HepG2 (cell line): Measurements from ENCODE around the gene CFAP92. TPM values are rescaled to one million over a fixed set of nuclear protein-coding genes. Genes with fewer than 3 reads are reported as not detected.

ENCODE experiments used
- CHD4 ChIP-seq: fragments of 200-600 bp; sonication (generic); IDR thresholded peaks from 2 replicates; pipeline ENCODE4 v1.7.0; 2017; ENCODE audit warnings: mild to moderate bottlenecking, low read length, borderline replicate concordance
- CSRNP1 ChIP-seq: sonication (generic); formaldehyde crosslinking; IDR thresholded peaks from 2 replicates; pipeline ENCODE4 v1.8.1; 2023; ENCODE audit warnings: mild to moderate bottlenecking, missing genetic modification reagents
- DBP ChIP-seq: sonication (generic); formaldehyde crosslinking; IDR thresholded peaks from 2 replicates; pipeline ENCODE4 v1.4.0; 2020; ENCODE audit warnings: missing genetic modification reagents; ENCODE audit errors: not compliant biosample characterization
- HOXA3 ChIP-seq: sonication (generic); formaldehyde crosslinking; IDR thresholded peaks from 2 replicates; pipeline ENCODE4 v1.5.0; 2020; ENCODE audit warnings: missing genetic modification reagents
- IRF2 ChIP-seq: IDR thresholded peaks from 2 replicates; pipeline ENCODE4 v1.6.1; 2018; ENCODE audit warnings: missing genetic modification reagents, missing compliant biosample characterization
- KDM1A ChIP-seq: IDR thresholded peaks from 2 replicates; pipeline ENCODE4 v1.6.1; 2016; ENCODE audit warnings: missing compliant biosample characterization
- MAFF ChIP-seq: IDR thresholded peaks from 2 replicates; pipeline ENCODE4 v1.6.1; 2011; ENCODE audit warnings: low read depth, low read length, improper control_type of control experiment
- MEIS2 ChIP-seq: sonication (generic); formaldehyde crosslinking; IDR thresholded peaks from 2 replicates; pipeline ENCODE4 v1.9.0; 2021; ENCODE audit warnings: mild to moderate bottlenecking, missing genetic modification reagents
- MTF2 ChIP-seq: sonication (generic); formaldehyde crosslinking; IDR thresholded peaks from 2 replicates; pipeline ENCODE4 v1.5.0; 2020; ENCODE audit warnings: missing genetic modification reagents, borderline replicate concordance
- PAXIP1 ChIP-seq: sonication (generic); formaldehyde crosslinking; conservative IDR thresholded peaks from 2 replicates; pipeline ENCODE4 v1.4.0; 2020; ENCODE audit warnings: mild to moderate bottlenecking, missing genetic modification reagents, moderate library complexity
- PPARG ChIP-seq: conservative IDR thresholded peaks from 2 replicates; pipeline ENCODE4 v1.6.1; 2016; ENCODE audit warnings: missing biosample characterization, missing genetic modification reagents
- RCOR2 ChIP-seq: IDR thresholded peaks from 2 replicates; pipeline ENCODE4 v1.6.1; 2016; ENCODE audit warnings: missing biosample characterization, missing genetic modification reagents
- SNAI1 ChIP-seq: sonication (generic); formaldehyde crosslinking; IDR thresholded peaks from 2 replicates; pipeline ENCODE4 v1.5.0; 2020; ENCODE audit warnings: mild to moderate bottlenecking, missing genetic modification reagents, borderline replicate concordance
- TEAD3 ChIP-seq: optimal IDR thresholded peaks from 2 replicates; pipeline ENCODE3; 2016; ENCODE audit warnings: borderline replicate concordance
- ZBTB26 ChIP-seq: IDR thresholded peaks from 2 replicates; pipeline ENCODE4 v1.6.1; 2016; ENCODE audit warnings: missing compliant biosample characterization, missing genetic modification reagents, borderline replicate concordance
- ZFX ChIP-seq: sonication (generic); formaldehyde crosslinking; IDR thresholded peaks from 2 replicates; pipeline ENCODE4 v1.4.0; 2020; ENCODE audit warnings: mild to moderate bottlenecking, low read depth, missing genetic modification reagents, moderate library complexity
- ZFY ChIP-seq: sonication (generic); formaldehyde crosslinking; IDR thresholded peaks from 2 replicates; pipeline ENCODE4 v1.4.0; 2020; ENCODE audit warnings: missing genetic modification reagents
- ZNF292 ChIP-seq: sonication (generic); formaldehyde crosslinking; IDR thresholded peaks from 2 replicates; pipeline ENCODE4 v1.8.1; 2022; ENCODE audit warnings: mild to moderate bottlenecking, low read depth, missing genetic modification reagents, borderline replicate concordance
- ZNF549 ChIP-seq: sonication (generic); formaldehyde crosslinking; IDR thresholded peaks from 2 replicates; pipeline ENCODE4 v1.5.0; 2020; ENCODE audit warnings: missing genetic modification reagents
- ZNF598 ChIP-seq: sonication (generic); formaldehyde crosslinking; IDR thresholded peaks from 2 replicates; pipeline ENCODE4 v1.5.1; 2020; ENCODE audit warnings: mild to moderate bottlenecking, missing genetic modification reagents, borderline replicate concordance
- ZNF7 ChIP-seq: IDR thresholded peaks from 2 replicates; pipeline ENCODE4 v1.6.1; 2016; ENCODE audit warnings: missing biosample characterization, missing genetic modification reagents
- ZNF768 ChIP-seq: sonication (generic); formaldehyde crosslinking; IDR thresholded peaks from 2 replicates; pipeline ENCODE4 v1.4.0; 2020; ENCODE audit warnings: missing genetic modification reagents
- ZNF777 ChIP-seq: sonication (generic); formaldehyde crosslinking; IDR thresholded peaks from 2 replicates; pipeline ENCODE4 v1.4.0; 2020; ENCODE audit warnings: missing genetic modification reagents
- polyA plus RNA-seq, 8 experiments: library from polyadenylated mRNA; depleted of rRNA in 3 of 8; stranded (reverse) in 7 of 8; unstranded in 1 of 8; fragments of >200 nt; fragmentation: Illumina TruSeq in 4 of 8; extraction: Trizol in 4 of 8; gene quantifications; 2 replicates each; pipeline versions ENCODE4 v1.2.1 to v1.2.3, GENCODE V29; 2011 to 2016; ENCODE audit warnings: low read depth in 4 of 8, missing spikeins in 1 of 8, mixed read lengths in 1 of 8; ENCODE audit not compliant: insufficient read depth in 1 of 8
- total RNA-seq, 5 experiments: library from RNA; depleted of rRNA; stranded (reverse); fragments of >200 nt; fragmentation: Illumina TruSeq; extraction: Trizol; gene quantifications; 2 replicates each; pipeline ENCODE4 v1.2.3, GENCODE V29; 2016; ENCODE audit warnings: low read depth in 1 of 5

The CFAP92 gene
- total and polyA plus RNA-seq, 2 of the 13 experiments (the other 11 are each of a cell fraction or from before 2014, with no cell fraction given) = 0.18 to 0.46 TPM

- 0 out of 2 replicates have a peak, but pooled peaks have one; percentile 23 for TF ChIP-seq PAXIP1 (CRISPR knock-in tag)
- TF ChIP-seq KDM1A (CRISPR knock-in tag) = 0 out of 2 replicates have a peak, but pooled peaks have one; percentile 51
- TF ChIP-seq IRF2 (CRISPR knock-in tag) = 0 out of 2 replicates have a peak, but pooled peaks have one; percentile 20
- no peak for TF ChIP-seq MEIS2 (CRISPR knock-in tag)
- peak; percentile 50; the same call in 1 of the 2 replicates for TF ChIP-seq ZNF7 (CRISPR knock-in tag)
- 0 out of 2 replicates have a peak, but pooled peaks have one; percentile 33 for TF ChIP-seq ZNF598 (CRISPR knock-in tag)
- TF ChIP-seq PPARG (CRISPR knock-in tag) = no peak
- TF ChIP-seq DBP (CRISPR knock-in tag) = no peak
- peak; percentile 56 for TF ChIP-seq ZFX (CRISPR knock-in tag)
- TF ChIP-seq ZNF549 (CRISPR knock-in tag) = no peak
- TF ChIP-seq CSRNP1 (CRISPR knock-in tag) = no peak
- peak; percentile 46 for TF ChIP-seq TEAD3 (CRISPR knock-in tag)
- no peak for TF ChIP-seq ZBTB26 (CRISPR knock-in tag)
- peak; percentile 53; the same call in 1 of the 2 replicates for TF ChIP-seq ZNF292 (CRISPR knock-in tag)
- peak; percentile 77 for TF ChIP-seq ZNF768
- TF ChIP-seq SNAI1 (CRISPR knock-in tag) = no peak
- no peak for TF ChIP-seq MTF2 (CRISPR knock-in tag)
- TF ChIP-seq CHD4 = peak; percentile 77; the same call in 1 of the 2 replicates
- peak; percentile 61; the same call in 1 of the 2 replicates for TF ChIP-seq RCOR2 (CRISPR knock-in tag)
- 0 out of 2 replicates have a peak, but pooled peaks have one; percentile 23 for TF ChIP-seq ZNF777 (CRISPR knock-in tag)
- 0 out of 2 replicates have a peak, but pooled peaks have one; percentile 2 for TF ChIP-seq MAFF
- TF ChIP-seq ZFY = 0 out of 2 replicates have a peak, but pooled peaks have one; percentile 15
- TF ChIP-seq HOXA3 = no peak
Observed at GRCh38 chr3:129035360-129036221, 41.7 kb upstream of the CFAP92 start (continued).
